H1 (cell line): Measurements from ENCODE around the gene ALG1. TPM values are rescaled to one million over a fixed set of nuclear protein-coding genes. Genes with fewer than 3 reads are reported as not detected.
A peak's percentile ranks its signal among the peaks of the same experiment; 100 is the strongest.

Experiments used
- CTCF ChIA-PET: fragments of 300-600 bp; sonication (Branson Sonifier 250); formaldehyde crosslinking; loops from one replicate; lab custom pipeline; 2021; ENCODE audit not compliant: partially characterized antibody; lab: Charles Lee
- POLR2A ChIA-PET: fragments of 300-600 bp; sonication (Branson Sonifier 250); formaldehyde crosslinking; loops from one replicate; lab custom pipeline; 2021; ENCODE audit warnings: inconsistent platforms; ENCODE audit not compliant: partially characterized antibody; lab: Charles Lee
- DNase-seq, 2 experiments: peaks; one replicate each; pipeline versions ENCODE4 v3.0.0 to v3.0.0-alpha.2; 2010 to 2022; ENCODE audit warnings: low spot score in 2 of 2, low read depth in 1 of 2, mixed read lengths in 1 of 2
- FAIRE-seq: peaks from 2 replicates; lab custom pipeline; 2011; peaks lifted over from hg19 to GRCh38; lab: Jason Lieb, UNC
- H2AFZ ChIP-seq: 2 replicates; pipeline ENCODE4 v1.8.1; 2012; ENCODE audit warnings: low read length, inconsistent platforms
- H2AK5ac ChIP-seq: 2 replicates; pipeline ENCODE4 v1.6.1; 2013; ENCODE audit warnings: low read depth, low read length
- H2BK120ac ChIP-seq: replicated peaks from 2 replicates; pipeline ENCODE3; 2013; ENCODE audit warnings: low read depth, low read length, inconsistent platforms
- H2BK12ac ChIP-seq: 2 replicates; pipeline ENCODE4 v1.6.1; 2013; ENCODE audit warnings: low read depth, low read length
- H2BK15ac ChIP-seq: 2 replicates; pipeline ENCODE4 v1.6.1; 2013; ENCODE audit warnings: low read length
- H2BK20ac ChIP-seq: 2 replicates; pipeline ENCODE4 v1.6.1; 2013; ENCODE audit warnings: low read length
- H2BK5ac ChIP-seq: 2 replicates; pipeline ENCODE4 v1.6.1; 2013; ENCODE audit warnings: low read depth, low read length
- H3K14ac ChIP-seq: 2 replicates; pipeline ENCODE4 v1.6.1; 2013; ENCODE audit warnings: inconsistent platforms; ENCODE audit not compliant: insufficient read length
- H3K18ac ChIP-seq: 2 replicates; pipeline ENCODE4 v1.6.1; 2013; ENCODE audit warnings: low read length; ENCODE audit errors: extremely low read depth
- H3K23ac ChIP-seq: 2 replicates; pipeline ENCODE4 v1.6.1; 2013; ENCODE audit warnings: inconsistent platforms; ENCODE audit not compliant: insufficient read length
- H3K23me2 ChIP-seq: 2 replicates; pipeline ENCODE4 v1.6.1; 2013; ENCODE audit warnings: low read depth, low read length
- H3K27ac ChIP-seq: 2 replicates; pipeline ENCODE4 v1.6.1; 2011; ENCODE audit warnings: low read depth, low read length, inconsistent platforms
- H3K27me3 ChIP-seq, 4 experiments: replicated peaks in 1 of 4; 1 replicate in 1 of 4; 2 replicates in 3 of 4; pipeline versions ENCODE4 v1.6.1 to v1.8.1; 2011 to 2013; ENCODE audit warnings: low read length in 3 of 4, mild to moderate bottlenecking in 3 of 4, inconsistent platforms in 2 of 4, mixed read lengths in 2 of 4, moderate library complexity in 1 of 4; ENCODE audit not compliant: control insufficient read depth in 3 of 4, insufficient read depth in 3 of 4; ENCODE audit errors: extremely low read depth in 1 of 4
- H3K36me3 ChIP-seq, 4 experiments: 2 replicates each; pipeline versions ENCODE4 v1.6.1 to v1.8.1; 2011 to 2013; ENCODE audit warnings: mild to moderate bottlenecking in 4 of 4, low read length in 3 of 4, moderate library complexity in 2 of 4, control low read depth in 1 of 4, inconsistent platforms in 1 of 4; ENCODE audit not compliant: insufficient read depth in 4 of 4, control insufficient read depth in 2 of 4
- H3K4ac ChIP-seq: replicated peaks from 2 replicates; pipeline ENCODE3; 2013; ENCODE audit warnings: low read length, low read depth, mixed read lengths, inconsistent platforms; ENCODE audit not compliant: insufficient read length
- H3K4me1 ChIP-seq, 4 experiments: replicated peaks in 1 of 4; 1 replicate in 1 of 4; 2 replicates in 3 of 4; pipeline versions ENCODE4 v1.6.1 to v1.8.1; 2011 to 2013; ENCODE audit warnings: low read length in 3 of 4, inconsistent platforms in 2 of 4, mixed read lengths in 1 of 4; ENCODE audit not compliant: insufficient read depth in 4 of 4, control insufficient read depth in 3 of 4
- H3K4me2 ChIP-seq, 2 experiments: 2 replicates each; pipeline versions ENCODE4 v1.6.1 to v1.8.1; 2011 to 2013; ENCODE audit warnings: low read depth in 2 of 2, low read length in 2 of 2, control low read depth in 1 of 2, inconsistent platforms in 1 of 2, mild to moderate bottlenecking in 1 of 2; ENCODE audit not compliant: insufficient read depth in 1 of 2
- H3K4me3 ChIP-seq, 4 experiments: fragments of 200-600, 300-600 bp in 1 of 4; sonication (generic), shearing (Covaris generic), sonication (Bioruptor Twin) in 1 of 4; 2 replicates each; pipeline versions ENCODE4 v1.5.1 to v1.8.1; 2011 to 2016; ENCODE audit warnings: low read length in 4 of 4, low read depth in 3 of 4, control low read depth in 2 of 4, inconsistent platforms in 2 of 4, mild to moderate bottlenecking in 2 of 4, mixed read lengths in 1 of 4, moderate library complexity in 1 of 4; ENCODE audit not compliant: insufficient read depth in 2 of 4; ENCODE audit errors: extremely low read depth in 1 of 4
- H3K56ac ChIP-seq: replicated peaks from 2 replicates; pipeline ENCODE3; 2013; ENCODE audit warnings: low read depth, mild to moderate bottlenecking, mixed read lengths, low read length, inconsistent platforms; ENCODE audit not compliant: insufficient read length
- H3K79me1 ChIP-seq: 2 replicates; pipeline ENCODE4 v1.6.1; 2013; ENCODE audit warnings: low read depth, low read length, control low read depth
- H3K79me2 ChIP-seq, 2 experiments: 2 replicates each; pipeline versions ENCODE4 v1.6.1 to v1.8.1; 2012 to 2013; ENCODE audit warnings: low read length in 2 of 2, mild to moderate bottlenecking in 2 of 2, inconsistent platforms in 1 of 2; ENCODE audit not compliant: insufficient read depth in 2 of 2, control insufficient read depth in 1 of 2
- H3K9ac ChIP-seq, 4 experiments: replicated peaks in 1 of 4; 1 replicate in 1 of 4; 2 replicates in 3 of 4; pipeline versions ENCODE4 v1.6.1 to v1.8.1; 2011 to 2013; ENCODE audit warnings: low read depth in 3 of 4, low read length in 3 of 4, control low read depth in 2 of 4, mild to moderate bottlenecking in 2 of 4, moderate library complexity in 2 of 4, inconsistent platforms in 1 of 4; ENCODE audit errors: extremely low read depth in 1 of 4
- H3K9me3 ChIP-seq, 2 experiments: 2 replicates each; pipeline versions ENCODE4 v1.6.1 to v1.8.1; 2012 to 2013; ENCODE audit warnings: mild to moderate bottlenecking in 2 of 2, moderate library complexity in 2 of 2, control low read depth in 1 of 2, inconsistent platforms in 1 of 2, low read depth in 1 of 2, low read length in 1 of 2, mixed read lengths in 1 of 2; ENCODE audit not compliant: insufficient read depth in 2 of 2
- H4K20me1 ChIP-seq, 2 experiments: replicated peaks in 1 of 2; 2 replicates each; pipeline versions ENCODE3 to v1.8.1; 2011 to 2013; ENCODE audit warnings: inconsistent platforms in 2 of 2, low read length in 2 of 2, mild to moderate bottlenecking in 1 of 2; ENCODE audit not compliant: insufficient read depth in 2 of 2, control insufficient read depth in 1 of 2
- H4K5ac ChIP-seq: 2 replicates; pipeline ENCODE4 v1.6.1; 2013; ENCODE audit warnings: low read length, low read depth, mixed read lengths, inconsistent platforms; ENCODE audit not compliant: insufficient read length
- H4K8ac ChIP-seq: 2 replicates; pipeline ENCODE4 v1.8.0; 2013; ENCODE audit warnings: mild to moderate bottlenecking, moderate library complexity, low read length, inconsistent platforms; ENCODE audit not compliant: insufficient read depth; ENCODE audit errors: extremely low read depth
- H4K91ac ChIP-seq: replicated peaks from 2 replicates; pipeline ENCODE3; 2013; ENCODE audit warnings: low read length, mixed read lengths, inconsistent platforms; ENCODE audit not compliant: insufficient read length
- BRCA1 ChIP-seq: IDR thresholded peaks from 2 replicates; pipeline ENCODE4 v1.6.1; 2012; ENCODE audit warnings: low read depth, low read length, improper control_type of control experiment
- EP300 ChIP-seq, 2 experiments: IDR thresholded peaks; 1 replicate in 1 of 2; 2 replicates in 1 of 2; pipeline ENCODE4 v1.6.1; 2011 to 2012; ENCODE audit warnings: low read depth in 2 of 2, low read length in 2 of 2, mild to moderate bottlenecking in 2 of 2, borderline replicate concordance in 1 of 2, inconsistent platforms in 1 of 2, moderate library complexity in 1 of 2
- POLR2A ChIP-seq, 2 experiments: IDR thresholded peaks; 1 replicate in 1 of 2; 2 replicates in 1 of 2; pipeline ENCODE4 v1.6.1; 2011; ENCODE audit warnings: low read depth in 2 of 2, low read length in 2 of 2, mild to moderate bottlenecking in 2 of 2; ENCODE audit errors: control extremely low read depth in 1 of 2
- RAD21 ChIP-seq, 2 experiments: IDR thresholded peaks in 1 of 2; conservative IDR thresholded peaks in 1 of 2; 2 replicates each; pipeline ENCODE4 v1.6.1; 2011; ENCODE audit warnings: low read depth in 2 of 2, low read length in 2 of 2, improper control_type of control experiment in 1 of 2, inconsistent platforms in 1 of 2, mild to moderate bottlenecking in 1 of 2, moderate library complexity in 1 of 2
- SRF ChIP-seq: IDR thresholded peaks from 2 replicates; pipeline ENCODE4 v1.6.1; 2011; ENCODE audit warnings: mild to moderate bottlenecking, low read depth, low read length, moderate library complexity
- WGBS, 2 experiments: shearing (Covaris generic) in 1 of 2; methylation state at CpG; one replicate each; pipeline versions ENCODE4 v1.1.6 to v1.1.7; 2013 to 2015; ENCODE audit warnings: low lambda C conversion rate in 2 of 2, mixed read lengths in 2 of 2, inconsistent platforms in 1 of 2, low coverage in 1 of 2, missing lambda C conversion rate in 1 of 2; ENCODE audit not compliant: insufficient replicate concordance in 2 of 2, insufficient coverage in 1 of 2, insufficient read length in 1 of 2; ENCODE audit errors: extremely low coverage in 1 of 2, missing lambda C conversion rate in 1 of 2; 5-methylcytosine and 5-hydroxymethylcytosine counted together
- polyA plus RNA-seq, 7 experiments: library from polyadenylated mRNA; depleted of rRNA in 3 of 7; stranded (reverse) in 5 of 7; unstranded in 2 of 7; fragments of >200 nt in 5 of 7; fragments of 200-250 nt in 2 of 7; gene quantifications; 1 replicate in 5 of 7; 2 replicates in 1 of 7; 4 replicates in 1 of 7; pipeline versions ENCODE4 v1.2.1 to v1.2.3, GENCODE V29; 2011 to 2013; ENCODE audit warnings: missing spikeins in 2 of 7, mixed read lengths in 2 of 7
- total RNA-seq: library from RNA; stranded (reverse); fragmentation: NEBNext Ultra II Directional; extraction: Animal tissue kit (Norgen Biotek cat#: 25700); gene quantifications from 2 replicates; pipeline ENCODE4 v1.2.1, GENCODE V29; 2021

Gene ALG1
- total and polyA plus RNA-seq, 2 of the 8 experiments (the other 6 are each of a cell fraction or from before 2014, with no cell fraction given) = 34.8 to 46.5 TPM

GRCh38 chr16:5035909-5036227, 35.8 kb upstream of the ALG1 start:
- no peaks in the 10 kb centered on the region for H4K20me1 ChIP-seq
- no peak overlapping the region; the same call in 1 of the 2 replicates for H2BK5ac ChIP-seq
- H3K14ac ChIP-seq = no peak overlapping the region
- no peak overlapping the region for H3K4ac ChIP-seq
- no peak overlapping the region for H2AK5ac ChIP-seq
- peaks cover 0 to 6% (median 5%) of the 10 kb centered on the region in 4 experiments; a peak in 3 of 7 replicates for H3K27me3 ChIP-seq
- H3K56ac ChIP-seq = no peak overlapping the region
- H3K79me1 ChIP-seq = no peaks in the 10 kb centered on the region
- no peak overlapping the region for H3K23ac ChIP-seq
- H3K36me3 ChIP-seq = no peaks in the 10 kb centered on the region
- no peak overlapping the region for H4K91ac ChIP-seq
- peaks cover 12% of the 10 kb centered on the region for H3K23me2 ChIP-seq
- peaks cover 2 to 11% (median 8%) of the 10 kb centered on the region in 4 experiments for H3K4me1 ChIP-seq
- no peak overlapping the region; a peak in 1 of 4 replicates for H3K4me2 ChIP-seq
- H3K79me2 ChIP-seq = no peaks in the 10 kb centered on the region
- H3K4me3 ChIP-seq = no peak overlapping the region
- H3K18ac ChIP-seq = no peak overlapping the region
- peak overlapping the region; percentile 65; the same call in 1 of the 2 replicates for H2BK15ac ChIP-seq
- no peak overlapping the region for H2BK120ac ChIP-seq
- no peak overlapping the region for H4K8ac ChIP-seq
- no peak for DNase-seq
- no peak overlapping the region; a peak in 2 of 7 replicates for H3K9ac ChIP-seq
- no peak overlapping the region for H4K5ac ChIP-seq
- H2BK12ac ChIP-seq = peak overlapping the region; percentile 69; the same call in 1 of the 2 replicates
- no peak overlapping the region for H2BK20ac ChIP-seq
- no peaks in the 10 kb centered on the region for H3K9me3 ChIP-seq
- WGBS, 2 experiments = 76% methylated on average over 1 of the region's 1 CpG; no CpG with 5 or more reads in 1 of the 2 experiments
- H2AFZ ChIP-seq = no peak overlapping the region
- CTCF ChIA-PET = interaction anchor here (0.7 to 5.8 kb wide), 7 partner anchors 10 to 50 kb away, joined by 3 to 27 read pairs (median 4); partner anchors contain the start of gene C16orf89
- no peak for FAIRE-seq
- POLR2A ChIA-PET = interaction anchor here (2.0 kb wide), 1 partner anchor 11 kb away, joined by 5 read pairs; no protein-coding TSS in a partner anchor
- no peak overlapping the region for H3K27ac ChIP-seq
- TF ChIP-seq RAD21 (IDR thresholded peaks at IDR 0.05 in 1 of 2, conservative IDR thresholded peaks at IDR 0.05 in 1 of 2; ENCODE audit: low read depth in 2 of 2, low read length in 2 of 2) (no peak), SRF (no peak), BRCA1 (no peak), POLR2A (IDR thresholded peaks at IDR 0.05; ENCODE audit: control extremely low read depth in 1 of 2, low read depth in 2 of 2, low read length in 2 of 2) (no peak), EP300 (IDR thresholded peaks at IDR 0.05; ENCODE audit: borderline replicate concordance in 1 of 2, low read depth in 2 of 2, low read length in 2 of 2) (no peak)
- TF ChIP-seq, all 59 proteins: peak for 0
